Ishikawa (cell line): ENCODE measurements around the gene ALPI.

Experiments used
- CEBPB ChIP-seq: IDR thresholded peaks from 2 replicates; pipeline ENCODE4 v1.6.1; 2012
- CREB1 ChIP-seq: IDR thresholded peaks from 2 replicates; pipeline ENCODE4 v1.6.1; 2012; ENCODE audit warnings: low read depth
- EGR1 ChIP-seq: IDR thresholded peaks from 2 replicates; pipeline ENCODE4 v1.6.1; 2012
- EP300 ChIP-seq: IDR thresholded peaks from 2 replicates; pipeline ENCODE4 v1.6.1; 2012; ENCODE audit warnings: borderline replicate concordance
- FOXM1 ChIP-seq: IDR thresholded peaks from 2 replicates; pipeline ENCODE4 v1.6.1; 2012; ENCODE audit warnings: low read depth, borderline replicate concordance
- MAX ChIP-seq: IDR thresholded peaks from 2 replicates; pipeline ENCODE4 v1.6.1; 2012
- NFIC ChIP-seq: IDR thresholded peaks from 2 replicates; pipeline ENCODE4 v1.6.1; 2012
- RAD21 ChIP-seq: IDR thresholded peaks from 2 replicates; pipeline ENCODE4 v1.6.1; 2012; ENCODE audit warnings: low read depth
- REST ChIP-seq: IDR thresholded peaks from 2 replicates; pipeline ENCODE4 v1.6.1; 2012; ENCODE audit warnings: low read depth, mild to moderate bottlenecking
- TAF1 ChIP-seq: IDR thresholded peaks from 2 replicates; pipeline ENCODE4 v1.6.1; 2012; ENCODE audit warnings: low read depth, mild to moderate bottlenecking
- TCF12 ChIP-seq: IDR thresholded peaks from 2 replicates; pipeline ENCODE4 v1.6.1; 2012; ENCODE audit warnings: low read depth
- TEAD4 ChIP-seq: IDR thresholded peaks from 2 replicates; pipeline ENCODE4 v1.6.1; 2012
- YY1 ChIP-seq: IDR thresholded peaks from 2 replicates; pipeline ENCODE4 v1.6.1; 2012; ENCODE audit warnings: low read depth
- ZBTB7A ChIP-seq: IDR thresholded peaks from 2 replicates; pipeline ENCODE4 v1.6.1; 2012; ENCODE audit warnings: low read depth
- TF ChIP-seq, protein P1 (sequence below): IDR thresholded peaks from 2 replicates; pipeline ENCODE4 v1.6.1; 2012

The ALPI gene

GRCh38 chr2:232458661-232459418 lies 2.9 kb downstream of the ALPI start:
- no peak for TF ChIP-seq ZBTB7A
- TF ChIP-seq CEBPB, result no peak
- TF ChIP-seq EGR1, result no peak
- TF ChIP-seq, protein P1, sequence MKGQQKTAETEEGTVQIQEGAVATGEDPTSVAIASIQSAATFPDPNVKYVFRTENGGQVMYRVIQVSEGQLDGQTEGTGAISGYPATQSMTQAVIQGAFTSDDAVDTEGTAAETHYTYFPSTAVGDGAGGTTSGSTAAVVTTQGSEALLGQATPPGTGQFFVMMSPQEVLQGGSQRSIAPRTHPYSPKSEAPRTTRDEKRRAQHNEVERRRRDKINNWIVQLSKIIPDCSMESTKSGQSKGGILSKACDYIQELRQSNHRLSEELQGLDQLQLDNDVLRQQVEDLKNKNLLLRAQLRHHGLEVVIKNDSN, result no peak

GRCh38 chr2:232459419-232460035 lies 3.6 kb downstream of the ALPI start:
- TF ChIP-seq YY1 (no peak), CREB1 (no peak), EP300 (no peak), RAD21 (no peak), FOXM1 (no peak), TAF1 (no peak)

DNA sequence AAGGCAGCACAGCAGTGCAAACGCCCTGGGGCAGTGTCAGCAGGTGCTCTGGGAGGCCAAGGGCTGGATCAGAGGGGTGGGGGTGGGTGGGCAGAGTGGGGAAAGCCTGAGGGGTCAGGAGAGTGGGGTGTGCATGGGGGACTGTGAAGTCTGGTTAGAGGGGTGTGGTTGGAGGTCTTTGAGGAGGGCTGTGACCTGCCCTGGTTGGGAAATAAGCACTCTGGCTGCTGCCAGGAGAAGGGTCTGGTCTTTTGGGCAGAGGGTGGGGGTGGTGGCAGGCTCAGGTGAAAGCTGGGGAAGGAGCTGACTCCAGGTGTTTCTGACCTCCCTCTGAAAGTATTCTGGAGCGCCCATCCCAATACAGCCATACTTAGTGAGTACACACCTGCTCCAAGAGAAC lies 4.2 kb downstream of the ALPI start:
- TF ChIP-seq EGR1 (no peak), FOXM1 (no peak), CREB1 (no peak), REST (no peak), TEAD4 (no peak), MAX (no peak), YY1 (no peak), EP300 (no peak), TCF12 (no peak), RAD21 (no peak), NFIC (no peak), TAF1 (no peak), ZBTB7A (no peak), CEBPB (no peak)
- TF ChIP-seq, protein P1, result no peak

DNA sequence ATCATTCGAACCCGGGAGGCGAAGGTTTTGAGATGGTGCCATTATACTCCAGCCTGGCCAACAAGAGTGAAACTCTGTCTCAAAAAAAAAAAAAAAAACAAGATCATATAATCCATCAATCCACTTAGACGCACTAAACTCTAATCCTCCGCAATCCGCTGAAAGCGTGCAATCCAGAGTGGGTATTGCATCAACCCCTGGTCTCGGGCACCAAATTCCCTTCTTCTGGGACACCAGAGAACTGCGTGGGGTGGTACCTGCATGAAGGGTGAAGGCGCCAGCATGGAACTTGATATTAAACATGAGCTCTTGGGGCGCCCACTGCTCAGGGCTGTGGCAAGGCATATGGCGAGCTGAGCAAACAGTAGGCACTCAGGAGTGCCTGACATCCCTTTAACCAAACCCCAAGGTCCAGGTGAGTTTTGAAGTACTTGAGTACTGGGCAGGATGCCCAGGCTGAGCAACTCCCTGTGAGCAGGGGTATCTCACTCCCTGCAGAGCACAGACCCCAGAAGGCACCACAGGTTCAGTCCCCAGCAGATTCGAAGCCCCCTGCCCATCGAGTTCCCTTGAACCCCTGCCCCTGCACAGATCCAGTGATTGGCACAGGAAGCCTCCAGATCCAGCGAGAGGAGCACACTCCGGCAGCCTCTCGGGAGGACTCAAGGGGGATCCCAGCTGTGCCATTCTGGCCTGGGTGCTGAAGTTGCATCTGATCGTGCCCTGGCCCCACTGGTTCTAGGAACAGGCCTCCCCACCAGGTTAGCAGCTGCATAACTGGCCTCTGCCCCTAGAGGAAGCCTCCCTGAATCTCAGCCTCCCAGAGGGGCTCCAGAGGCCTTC lies 8.0 kb downstream of the ALPI start:
- TF ChIP-seq NFIC, result no peak
- TF ChIP-seq CREB1, result no peak
- no peak for TF ChIP-seq REST
- no peak for TF ChIP-seq MAX
- TF ChIP-seq, protein P1, result no peak
- no peak for TF ChIP-seq TCF12

GRCh38 chr2:232464544-232464885 lies 8.6 kb downstream of the ALPI start:
- no peak for TF ChIP-seq TEAD4
- TF ChIP-seq NFIC, result no peak
- TF ChIP-seq TAF1, result no peak
- no peak for TF ChIP-seq EGR1
- no peak for TF ChIP-seq YY1
- no peak for TF ChIP-seq CEBPB
- TF ChIP-seq FOXM1, result no peak
- TF ChIP-seq CREB1, result no peak
- no peak for TF ChIP-seq ZBTB7A
- TF ChIP-seq RAD21, result no peak
- TF ChIP-seq MAX, result no peak
- TF ChIP-seq, protein P1, result no peak
- no peak for TF ChIP-seq EP300
- TF ChIP-seq TCF12, result no peak
